Sigmoid colon (tissue), 7 donors: ENCODE results near the gene MAP3K6. TPM values are rescaled to one million over a fixed set of nuclear protein-coding genes. Genes with fewer than 3 reads are reported as not detected.

Experiments
- DNase-seq: peaks from one replicate; pipeline ENCODE4 v3.0.0-alpha.2; 2019
- H3K27ac ChIP-seq, 4 donors: fragments of 200-600 bp; sonication (generic); one replicate each; pipeline ENCODE4 v1.5.1; 2016 to 2019; ENCODE audit warnings: mild to moderate bottlenecking in 1 of 4
- H3K27me3 ChIP-seq, 3 donors: fragments of 200-600 bp; sonication (generic); one replicate each; pipeline ENCODE4 v1.5.1; 2019; ENCODE audit warnings: mild to moderate bottlenecking in 1 of 3
- H3K36me3 ChIP-seq, 4 donors: fragments of 200-600 bp; sonication (generic); one replicate each; pipeline ENCODE4 v1.5.1; 2016 to 2019
- H3K4me1 ChIP-seq, 4 donors: fragments of 200-600 bp; sonication (generic); one replicate each; pipeline ENCODE4 v1.5.1; 2017 to 2019
- H3K4me3 ChIP-seq, 4 donors: fragments of 200-600 bp; sonication (generic); one replicate each; pipeline ENCODE4 v1.5.1; 2017 to 2019; ENCODE audit warnings: mild to moderate bottlenecking in 2 of 4, moderate library complexity in 1 of 4
- H3K9me3 ChIP-seq, 4 donors: fragments of 200-600 bp in 3 of 4; sonication (generic) in 3 of 4; one replicate each; pipeline versions ENCODE4 v1.5.1 to v1.6.1; 2013 to 2019
- CTCF ChIP-seq, 4 experiments: fragments of 450-650 bp in 3 of 4; fragments of 200-600 bp in 1 of 4; IDR thresholded peaks; one replicate each; pipeline ENCODE4 v1.5.1; 2016 to 2019; ENCODE audit warnings: antibody characterized with exemption in 4 of 4, mild to moderate bottlenecking in 3 of 4, moderate library complexity in 2 of 4
- EP300 ChIP-seq, 4 donors: sonication (generic); formaldehyde crosslinking; IDR thresholded peaks; one replicate each; pipeline ENCODE4 v1.6.1; 2017; ENCODE audit warnings: antibody characterized with exemption in 4 of 4
- POLR2A ChIP-seq, 2 donors: fragments of 450-650 bp; IDR thresholded peaks; one replicate each; pipeline ENCODE4 v1.6.1; 2016; ENCODE audit warnings: antibody characterized with exemption in 2 of 2, mild to moderate bottlenecking in 2 of 2, moderate library complexity in 2 of 2
- POLR2AphosphoS5 ChIP-seq, 4 donors: sonication (generic); formaldehyde crosslinking; IDR thresholded peaks; one replicate each; pipeline ENCODE4 v1.6.1; 2017; ENCODE audit warnings: antibody characterized with exemption in 4 of 4
- WGBS, 2 donors: extraction: QIAGEN DNeasy Blood & Tissue Kit; methylation state at CpG; one replicate each; pipeline ENCODE4 v1.1.7; 2013; 5-methylcytosine and 5-hydroxymethylcytosine counted together
- intact Hi-C: fragments of 100-400 bp; cut with DNase I; formaldehyde crosslinking; loops from one replicate; pipeline ENCODE4 v1.15.1; 2023
- polyA plus RNA-seq, 3 donors: library from polyadenylated mRNA; stranded (reverse); fragments of 200-250 nt; gene quantifications; one replicate each; pipeline ENCODE4 v1.2.3, GENCODE V29; 2013
- total RNA-seq, 4 donors: library from RNA; depleted of rRNA; stranded (reverse); fragments of >200 nt; gene quantifications; one replicate each; pipeline ENCODE4 v1.1.0, GENCODE V29; 2016
- donor health status: healthy with polysubstance abuse.
- donor health status: Bipolar disorder and iron deficiency.
- donor health status: healthy.

MAP3K6 gene
- total and polyA plus RNA-seq, 7 donors = 3.7 to 50.4 (median 21.2) TPM

- H3K4me1 ChIP-seq = peaks cover 0 to 22% (median 20%) of the 10 kb centered on the region in 4 donors
- H3K27ac ChIP-seq = no peak overlapping the region
- H3K9me3 ChIP-seq = no peaks in the 10 kb centered on the region
- DNase-seq = no peak
- WGBS, 2 donors = 86 to 89% methylated on average over 13 of the region's 13 CpGs
- H3K27me3 ChIP-seq = peaks cover 0 to 1% (median 0%) of the 10 kb centered on the region in 3 donors
- TF ChIP-seq POLR2AphosphoS5 (IDR thresholded peaks at IDR 0.05) (no peak), POLR2A (IDR thresholded peaks at IDR 0.05) (no peak), EP300 (IDR thresholded peaks at IDR 0.05) (no peak), CTCF (IDR thresholded peaks at IDR 0.05) (no peak)
- intact Hi-C loops = loop anchor here (2.0 to 5.0 kb wide), 3 partner anchors 33 to 54 kb away; partner anchors contain the start of gene TMEM222
- no peak overlapping the region for H3K4me3 ChIP-seq
- peaks cover 12 to 68% (median 36%) of the 10 kb centered on the region in 4 donors for H3K36me3 ChIP-seq
Measured at GRCh38 chr1:27356277-27356618, 10.5 kb downstream of the MAP3K6 start.

GRCh38 chr1:27355683-27356082, 11.1 kb downstream of the MAP3K6 start:
- DNase-seq = no peak
- Histone ChIP-seq H3K27ac (no peak overlapping the region), H3K4me3 (no peak overlapping the region), H3K27me3 (peaks cover under 1 to 7% (median 1%) of the 10 kb centered on the region in 3 donors), H3K4me1 (peaks cover 0 to 26% (median 23%) of the 10 kb centered on the region in 4 donors), H3K36me3 (peaks cover 12 to 63% (median 30%) of the 10 kb centered on the region in 4 donors), H3K9me3 (no peaks in the 10 kb centered on the region)
- intact Hi-C loops = loop anchor here (2.0 to 5.0 kb wide), 3 partner anchors 33 to 53 kb away; partner anchors contain the start of gene TMEM222
- WGBS, 2 donors = 88 to 92% methylated on average over 5 of the region's 5 CpGs
- TF ChIP-seq EP300 (IDR thresholded peaks at IDR 0.05) (no peak), CTCF (IDR thresholded peaks at IDR 0.05) (no peak), POLR2AphosphoS5 (IDR thresholded peaks at IDR 0.05) (no peak), POLR2A (IDR thresholded peaks at IDR 0.05) (no peak)

- Histone ChIP-seq H3K27me3 (peaks cover 16 to 28% (median 20%) of the 10 kb centered on the region in 3 donors), H3K9me3 (no peaks in the 10 kb centered on the region), H3K27ac (no peak overlapping the region), H3K4me3 (no peak overlapping the region), H3K4me1 (peaks cover 0 to 37% (median 35%) of the 10 kb centered on the region in 4 donors), H3K36me3 (peaks cover 8 to 49% (median 26%) of the 10 kb centered on the region in 4 donors)
- WGBS, 2 donors = 68 to 87% methylated on average over 3 of the region's 3 CpGs
- TF ChIP-seq POLR2A (IDR thresholded peaks at IDR 0.05) (no peak), POLR2AphosphoS5 (IDR thresholded peaks at IDR 0.05) (no peak), CTCF (IDR thresholded peaks at IDR 0.05) (no peak), EP300 (IDR thresholded peaks at IDR 0.05) (no peak)
- intact Hi-C loops = no loop called here
- DNase-seq = no peak
Measured at GRCh38 chr1:27353629-27354028, 13.1 kb downstream of the MAP3K6 start.

- no peak overlapping the region for H3K4me3 ChIP-seq
- H3K36me3 ChIP-seq = peaks cover 8 to 44% (median 24%) of the 10 kb centered on the region in 4 donors
Measured at GRCh38 chr1:27353166-27353565, 13.6 kb downstream of the MAP3K6 start.

More at GRCh38 chr1:27353166-27353565, 13.6 kb downstream of the MAP3K6 start:
- TF ChIP-seq POLR2A (IDR thresholded peaks at IDR 0.05) (no peak), POLR2AphosphoS5 (IDR thresholded peaks at IDR 0.05) (no peak), CTCF (IDR thresholded peaks at IDR 0.05) (no peak), EP300 (IDR thresholded peaks at IDR 0.05) (no peak)
- Histone ChIP-seq H3K9me3 (no peaks in the 10 kb centered on the region), H3K27ac (no peak overlapping the region), H3K27me3 (peaks cover 16 to 30% (median 23%) of the 10 kb centered on the region in 3 donors), H3K4me1 (peaks cover 0 to 37% (median 35%) of the 10 kb centered on the region in 4 donors)
- 90 to 94% methylated on average over 13 of the region's 13 CpGs for WGBS, 2 donors
- intact Hi-C loops = no loop called here
- no peak for DNase-seq
